GM12878 (cell line): ENCODE measurements around the gene HYCC2. TPM values are rescaled to one million over a fixed set of nuclear protein-coding genes. Genes with fewer than 3 reads are reported as not detected.

Source experiments
- CHD1 ChIP-seq: IDR thresholded peaks from 2 replicates; pipeline ENCODE4 v1.6.1; 2012; ENCODE audit warnings: low read depth, low read length, improper control_type of control experiment
- CHD2 ChIP-seq: IDR thresholded peaks from 2 replicates; pipeline ENCODE4 v1.6.1; 2011; ENCODE audit warnings: low read depth, low read length, improper control_type of control experiment, borderline replicate concordance
- CREM ChIP-seq: IDR thresholded peaks from 2 replicates; pipeline ENCODE4 v1.6.1; 2014; ENCODE audit warnings: antibody characterized with exemption, low read depth
- ELK1 ChIP-seq: IDR thresholded peaks from 2 replicates; pipeline ENCODE4 v1.6.1; 2012; ENCODE audit warnings: low read depth, low read length, improper control_type of control experiment
- EP300 ChIP-seq, 2 experiments: fragments of 150-350 bp in 1 of 2; IDR thresholded peaks; 2 replicates each; pipeline ENCODE4 v1.6.1; 2011 to 2012; ENCODE audit warnings: low read depth in 2 of 2, low read length in 2 of 2, borderline replicate concordance in 1 of 2, improper control_type of control experiment in 1 of 2, inconsistent platforms in 1 of 2; ENCODE audit not compliant: control insufficient read depth in 1 of 2
- GABPA ChIP-seq: IDR thresholded peaks from 2 replicates; pipeline ENCODE4 v1.6.1; 2014; ENCODE audit warnings: antibody characterized with exemption, low read depth, mild to moderate bottlenecking, inconsistent platforms
- HDAC2 ChIP-seq: fragments of 200-600 bp; sonication (generic); IDR thresholded peaks from 2 replicates; pipeline ENCODE4 v1.6.1; 2017
- IRF3 ChIP-seq: fragments of 450-650 bp; IDR thresholded peaks from 2 replicates; pipeline ENCODE4 v1.6.1; 2014; ENCODE audit warnings: mild to moderate bottlenecking
- JUNB ChIP-seq: IDR thresholded peaks from 2 replicates; pipeline ENCODE4 v1.6.1; 2016; ENCODE audit warnings: antibody characterized with exemption, mild to moderate bottlenecking
- MEF2A ChIP-seq: IDR thresholded peaks from 2 replicates; pipeline ENCODE4 v1.6.1; 2011; ENCODE audit warnings: low read depth, mild to moderate bottlenecking, low read length, moderate library complexity; ENCODE audit not compliant: insufficient read depth
- NFYA ChIP-seq: IDR thresholded peaks from 2 replicates; pipeline ENCODE4 v1.6.1; 2011; ENCODE audit warnings: low read depth, mild to moderate bottlenecking, low read length, improper control_type of control experiment, borderline replicate concordance
- NKRF ChIP-seq: fragments of 450-650 bp; conservative IDR thresholded peaks from 2 replicates; pipeline ENCODE4 v1.6.1; 2017; ENCODE audit warnings: mild to moderate bottlenecking, moderate library complexity
- NR2F1 ChIP-seq: fragments of 450-650 bp; conservative IDR thresholded peaks from 2 replicates; pipeline ENCODE4 v1.6.1; 2017; ENCODE audit warnings: mild to moderate bottlenecking
- POLR2A ChIP-seq: IDR thresholded peaks from 2 replicates; pipeline ENCODE4 v1.6.1; 2011; ENCODE audit warnings: low read depth, mild to moderate bottlenecking, low read length
- RCOR1 ChIP-seq: conservative IDR thresholded peaks from 2 replicates; pipeline ENCODE4 v1.6.1; 2012; ENCODE audit warnings: low read depth, low read length, improper control_type of control experiment
- SIX5 ChIP-seq: IDR thresholded peaks from 2 replicates; pipeline ENCODE4 v1.6.1; 2011; ENCODE audit warnings: mild to moderate bottlenecking, low read depth, low read length, moderate library complexity; ENCODE audit not compliant: severe bottlenecking
- SP1 ChIP-seq: IDR thresholded peaks from one replicate; pipeline ENCODE4 v1.6.1; 2011; ENCODE audit warnings: low read depth, low read length
- ZBTB4 ChIP-seq: fragments of 450-650 bp; formaldehyde crosslinking; IDR thresholded peaks from 2 replicates; pipeline ENCODE4 v1.4.0; 2022; ENCODE audit warnings: mild to moderate bottlenecking, moderate library complexity
- ZZZ3 ChIP-seq: IDR thresholded peaks from 2 replicates; pipeline ENCODE4 v1.6.1; 2011; ENCODE audit warnings: low read depth; ENCODE audit not compliant: control insufficient read depth, insufficient read length
- polyA plus RNA-seq, 11 experiments: library from polyadenylated mRNA; depleted of rRNA in 4 of 11; unstranded in 6 of 11; stranded (reverse) in 5 of 11; fragments of >200 nt; fragmentation: Nextera tagmentation in 4 of 11; fragmentation: Illumina TruSeq in 1 of 11; extraction: Ambion mirVana in 4 of 11; extraction: Trizol in 1 of 11; gene quantifications; 1 replicate in 1 of 11; 2 replicates in 10 of 11; pipeline versions ENCODE4 v1.2.1 to v1.2.3, GENCODE V29; 2011 to 2016; ENCODE audit warnings: inconsistent platforms in 2 of 11, missing spikeins in 2 of 11, low read depth in 1 of 11
- total RNA-seq, 4 experiments: library from RNA; depleted of rRNA in 3 of 4; stranded (reverse); fragments of >200 nt in 3 of 4; fragmentation: Illumina TruSeq in 1 of 4; extraction: Trizol in 1 of 4; gene quantifications; 2 replicates each; pipeline versions ENCODE4 v1.2.1 to v1.2.3, GENCODE V29; 2013 to 2021
- TF ChIP-seq, protein P1 (sequence below): fragments of 150-350 bp; IDR thresholded peaks from 2 replicates; pipeline ENCODE4 v1.6.1; 2014; ENCODE audit warnings: mild to moderate bottlenecking, low read depth, low read length

HYCC2 gene
- total and polyA plus RNA-seq, 10 of the 15 experiments (the other 5 are each of a cell fraction or from before 2014, with no cell fraction given) = 3.4 to 17.4 (median 8.0) TPM

DNA sequence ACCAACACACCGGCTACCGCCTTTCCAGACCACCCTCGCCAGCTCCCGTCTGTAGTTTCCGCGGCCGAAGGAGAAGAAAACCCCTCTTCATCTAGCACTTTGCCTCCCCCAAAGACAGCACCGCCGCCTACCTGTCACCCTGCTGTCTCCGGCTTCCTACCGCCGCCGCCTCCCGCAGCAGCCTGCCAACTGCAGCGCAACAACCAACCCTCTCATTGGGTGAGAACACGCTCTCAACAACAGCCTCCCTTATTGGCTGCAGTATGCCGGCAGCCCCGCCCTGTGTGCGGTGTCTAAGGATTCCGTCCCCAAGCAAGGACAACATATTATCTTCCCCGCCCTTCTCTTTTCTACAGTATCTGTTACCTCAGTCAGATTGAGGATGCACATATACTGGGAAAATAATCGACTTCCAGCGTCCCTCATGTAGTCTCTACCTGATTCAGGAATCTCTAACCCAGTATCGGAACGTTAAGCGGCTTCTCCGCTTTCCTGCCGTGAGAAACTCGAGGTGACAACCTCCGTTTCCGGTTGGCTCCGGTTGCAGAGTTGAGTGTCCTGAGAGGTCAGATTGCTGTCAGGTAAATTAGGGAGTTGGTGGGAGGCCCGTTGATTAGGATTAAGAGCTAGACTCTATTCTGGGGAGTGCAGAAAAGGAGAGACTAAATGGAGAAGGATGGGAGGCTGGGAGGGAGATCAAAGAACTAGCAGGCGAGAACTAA, at the start of gene HYCC2, which contains the start of gene NDUFB3 (continued):
- TF ChIP-seq, protein P1, sequence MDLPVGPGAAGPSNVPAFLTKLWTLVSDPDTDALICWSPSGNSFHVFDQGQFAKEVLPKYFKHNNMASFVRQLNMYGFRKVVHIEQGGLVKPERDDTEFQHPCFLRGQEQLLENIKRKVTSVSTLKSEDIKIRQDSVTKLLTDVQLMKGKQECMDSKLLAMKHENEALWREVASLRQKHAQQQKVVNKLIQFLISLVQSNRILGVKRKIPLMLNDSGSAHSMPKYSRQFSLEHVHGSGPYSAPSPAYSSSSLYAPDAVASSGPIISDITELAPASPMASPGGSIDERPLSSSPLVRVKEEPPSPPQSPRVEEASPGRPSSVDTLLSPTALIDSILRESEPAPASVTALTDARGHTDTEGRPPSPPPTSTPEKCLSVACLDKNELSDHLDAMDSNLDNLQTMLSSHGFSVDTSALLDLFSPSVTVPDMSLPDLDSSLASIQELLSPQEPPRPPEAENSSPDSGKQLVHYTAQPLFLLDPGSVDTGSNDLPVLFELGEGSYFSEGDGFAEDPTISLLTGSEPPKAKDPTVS = 0 out of 2 replicates have a peak, but pooled peaks have one; percentile 56
- TF ChIP-seq SIX5 = peak; percentile 58
- 0 out of 2 replicates have a peak, but pooled peaks have one; percentile 24 for TF ChIP-seq MEF2A
- TF ChIP-seq NFYA = no peak
- peak; percentile 84 for TF ChIP-seq IRF3
- peak; percentile 91 for TF ChIP-seq POLR2A
- peak; percentile 87; the same call in 1 of the 2 replicates for TF ChIP-seq CHD2
- TF ChIP-seq ZBTB4 (CRISPR knock-in tag) = no peak
- TF ChIP-seq NKRF = peak; percentile 74
- TF ChIP-seq CHD1 = no peak
- peak; percentile 88 for TF ChIP-seq ZZZ3
- TF ChIP-seq GABPA = peak; percentile 100
- peak; percentile 96 for TF ChIP-seq SP1
- 0 out of 4 replicates have a peak, but pooled peaks of 1 of the 2 experiments have one; percentile 13 for TF ChIP-seq EP300 (IDR thresholded peaks at IDR 0.05; ENCODE audit: borderline replicate concordance in 1 of 2, control insufficient read depth in 1 of 2, low read depth in 2 of 2, low read length in 2 of 2)
- TF ChIP-seq NR2F1 = peak; percentile 72
- no peak for TF ChIP-seq RCOR1
- peak; percentile 64; the same call in 1 of the 2 replicates for TF ChIP-seq CREM
- TF ChIP-seq ELK1 = peak; percentile 83
- TF ChIP-seq HDAC2 = no peak
- no peak for TF ChIP-seq JUNB
